ENCODE data around the gene SAMD5. TPM values are rescaled to one million over a fixed set of nuclear protein-coding genes. Genes with fewer than 3 reads are reported as not detected.

The SAMD5 gene
- total and polyA plus RNA-seq, 10 of the 15 experiments (the other 5 are each of a cell fraction or from before 2014, with no cell fraction given): 0.01 to 0.23 (median 0.05) TPM; not detected in 5

- H3K27me3 ChIP-seq (replicated peaks in 1 of 2; ENCODE audit: control insufficient read depth in 2 of 2, insufficient read depth in 2 of 2, low read length in 1 of 2): no peaks in the 10 kb centered on the region
- ChIA-PET SMC1A (ENCODE audit: uncharacterized antibody, unreplicated experiment) (no interaction called here), CTCF (no interaction called here), POLR2A (no interaction called here), RAD21 (ENCODE audit: unreplicated experiment) (no interaction called here)
- BruUV-seq (replicated peaks): no TSS peak
- no peaks in the 10 kb centered on the region for H3K4me1 ChIP-seq (ENCODE audit: control insufficient read depth, insufficient read depth, low read length)
- H3K9ac ChIP-seq (ENCODE audit: control insufficient read depth, insufficient read depth, low read length): no peak overlapping the region
- H3K79me2 ChIP-seq (ENCODE audit: control insufficient read depth, insufficient read depth, low read length): no peaks in the 10 kb centered on the region
- H3K36me3 ChIP-seq (ENCODE audit: control insufficient read depth in 2 of 2, insufficient read depth in 2 of 2, low read length in 1 of 2): no peaks in the 10 kb centered on the region
- no peak overlapping the region for H3K27ac ChIP-seq (ENCODE audit: control insufficient read depth, insufficient read depth)
- intact Hi-C loops (cut with micrococcal nuclease; ENCODE audit: unreplicated experiment) (no loop called here), in situ Hi-C loops (cut with MboI) (no loop called here)
- WGBS (ENCODE audit: insufficient coverage, insufficient replicate concordance, low lambda C conversion rate, missing lambda C conversion rate): 21% methylated on average over 2 of the region's 2 CpGs
- H3K4me2 ChIP-seq (ENCODE audit: control insufficient read depth, insufficient read depth): no peak overlapping the region
- no peak for ATAC-seq
- no peaks in the 10 kb centered on the region for H3K9me3 ChIP-seq (replicated peaks; ENCODE audit: control insufficient read depth, insufficient read depth, low read length)
- H2AFZ ChIP-seq (ENCODE audit: control insufficient read depth, low read depth, low read length): no peak overlapping the region
- no peak for FAIRE-seq
- no peaks in the 10 kb centered on the region for H4K20me1 ChIP-seq (ENCODE audit: control insufficient read depth, insufficient read depth)
- no peak overlapping the region for H3K4me3 ChIP-seq
- no peak for DNase-seq (ENCODE audit: low read depth, low spot score)
- TF ChIP-seq SMC3 (IDR thresholded peaks at IDR 0.05; ENCODE audit: borderline replicate concordance, low read length) (no peak), ATF7 (IDR thresholded peaks at IDR 0.05; ENCODE audit: low read depth) (no peak), STAT3 (IDR thresholded peaks at IDR 0.05; ENCODE audit: low read depth, low read length) (no peak), ETV6 (conservative IDR thresholded peaks at IDR 0.05 in 1 of 2, IDR thresholded peaks at IDR 0.05 in 1 of 2; ENCODE audit: borderline replicate concordance in 1 of 2, low read depth in 1 of 2) (no peak), PBX3 (IDR thresholded peaks at IDR 0.05; ENCODE audit: insufficient replicate concordance, low read depth, low read length) (no peak), HSF1 (IDR thresholded peaks at IDR 0.05; ENCODE audit: low read depth, low read length) (no peak), CBX3 (IDR thresholded peaks at IDR 0.05; ENCODE audit: borderline replicate concordance, low read depth) (no peak), MLLT1 (IDR thresholded peaks at IDR 0.05) (no peak), POU2F2 (IDR thresholded peaks at IDR 0.05; ENCODE audit: borderline replicate concordance, low read depth, low read length) (no peak), CUX1 (IDR thresholded peaks at IDR 0.05; ENCODE audit: insufficient replicate concordance, low read depth, low read length) (no peak), RFX5 (IDR thresholded peaks at IDR 0.05; ENCODE audit: low read depth, low read length) (no peak), PAX5 (IDR thresholded peaks at IDR 0.05; ENCODE audit: borderline replicate concordance, low read depth, low read length) (no peak), ZNF274 (IDR thresholded peaks at IDR 0.05; ENCODE audit: insufficient read depth, insufficient read length) (no peak), SMARCA5 (IDR thresholded peaks at IDR 0.05) (no peak), ATF3 (IDR thresholded peaks at IDR 0.05; ENCODE audit: borderline replicate concordance, extremely low read depth, low read depth, low read length) (no peak)
Measured at GRCh38 chr6:147479857-147480256, 28.6 kb upstream of the SAMD5 start.
